Measurements from ENCODE around the gene TM4SF18.

GRCh38 chr3:149364624-149365023 is 31.2 kb upstream of the TM4SF18 start:
- TF ChIP-seq CTCF (IDR thresholded peaks at IDR 0.05; ENCODE audit: insufficient read depth, low read depth, low read length) (no peak), EZH2 (IDR thresholded peaks at IDR 0.05; ENCODE audit: insufficient read depth, low read length) (no peak)
